IPS DF 19.7 (cell line): ENCODE data around the gene HSPA1L.
A peak's percentile ranks its signal among the peaks of the same experiment; 100 is the strongest.
"Not testable (repeated sequence)": the region's sequence is repeated elsewhere in the genome, so short reads cannot be mapped to it uniquely, and the experiment has no call there.

Experiments
- DNase-seq: peaks from one replicate; pipeline ENCODE4 v3.0.0-alpha.2; 2013; ENCODE audit warnings: low read depth, low spot score

HSPA1L gene

GRCh38 chr6:31837369-31838113 lies 22.5 kb upstream of the HSPA1L start:
- DNase-seq, result no peak

- no peak for DNase-seq
Measured at GRCh38 chr6:31836474-31837368, 21.6 kb upstream of the HSPA1L start.

- DNase-seq, result no peak
Measured at GRCh38 chr6:31836047-31836473, 21.0 kb upstream of the HSPA1L start.

- DNase-seq, result no peak
Measured at GRCh38 chr6:31834367-31835250, 19.5 kb upstream of the HSPA1L start.

- DNase-seq, result no peak
Measured at GRCh38 chr6:31831350-31832215, 16.5 kb upstream of the HSPA1L start.

GRCh38 chr6:31830886-31831335 lies 15.8 kb upstream of the HSPA1L start:
- no peak for DNase-seq

GRCh38 chr6:31829633-31830283 lies 14.7 kb upstream of the HSPA1L start:
- no peak for DNase-seq

- DNase-seq, result peak; percentile 99
Measured at GRCh38 chr6:31827286-31828079, 12.4 kb upstream of the HSPA1L start, which contains the start of gene HSPA1B. TSS of gene HSPA1B (plus strand) at chr6:31827738. CDS start at chr6:31827951, 213 bp downstream.

- DNase-seq, result no peak
Measured at GRCh38 chr6:31826793-31827285, 11.8 kb upstream of the HSPA1L start.

- no peak for DNase-seq
Measured at GRCh38 chr6:31825553-31825952, 10.5 kb upstream of the HSPA1L start.

- not testable (repeated sequence) for DNase-seq
Measured at GRCh38 chr6:31823592-31824196, 8.6 kb upstream of the HSPA1L start.

- DNase-seq, result no peak
Measured at GRCh38 chr6:31822036-31822821, 7.1 kb upstream of the HSPA1L start.

- no peak for DNase-seq
Measured at GRCh38 chr6:31821301-31822035, 6.4 kb upstream of the HSPA1L start.

GRCh38 chr6:31820399-31820798 lies 5.3 kb upstream of the HSPA1L start:
- not testable (repeated sequence) for DNase-seq

GRCh38 chr6:31819871-31820299 lies 4.8 kb upstream of the HSPA1L start:
- no peak for DNase-seq

- not testable (repeated sequence) for DNase-seq
Measured at GRCh38 chr6:31817929-31818511, 2.9 kb upstream of the HSPA1L start.
